Measurements from ENCODE around the gene UNC5C. TPM values are rescaled to one million over a fixed set of nuclear protein-coding genes. Genes with fewer than 3 reads are reported as not detected.

Gene UNC5C
- total and polyA plus RNA-seq, 4 donors: 0.27 to 1.2 (median 0.78) TPM

GRCh38 chr4:95381843-95382580 lies 166.8 kb downstream of the UNC5C start:
- TF ChIP-seq, protein P1, sequence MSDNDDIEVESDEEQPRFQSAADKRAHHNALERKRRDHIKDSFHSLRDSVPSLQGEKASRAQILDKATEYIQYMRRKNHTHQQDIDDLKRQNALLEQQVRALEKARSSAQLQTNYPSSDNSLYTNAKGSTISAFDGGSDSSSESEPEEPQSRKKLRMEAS (IDR thresholded peaks at IDR 0.05): no peak
- no peak for TF ChIP-seq NR2F2 (IDR thresholded peaks at IDR 0.05)
- no peak for TF ChIP-seq RAD21 (IDR thresholded peaks at IDR 0.05)
- TF ChIP-seq FOXA2 (IDR thresholded peaks at IDR 0.05): no peak
- TF ChIP-seq, protein P2, sequence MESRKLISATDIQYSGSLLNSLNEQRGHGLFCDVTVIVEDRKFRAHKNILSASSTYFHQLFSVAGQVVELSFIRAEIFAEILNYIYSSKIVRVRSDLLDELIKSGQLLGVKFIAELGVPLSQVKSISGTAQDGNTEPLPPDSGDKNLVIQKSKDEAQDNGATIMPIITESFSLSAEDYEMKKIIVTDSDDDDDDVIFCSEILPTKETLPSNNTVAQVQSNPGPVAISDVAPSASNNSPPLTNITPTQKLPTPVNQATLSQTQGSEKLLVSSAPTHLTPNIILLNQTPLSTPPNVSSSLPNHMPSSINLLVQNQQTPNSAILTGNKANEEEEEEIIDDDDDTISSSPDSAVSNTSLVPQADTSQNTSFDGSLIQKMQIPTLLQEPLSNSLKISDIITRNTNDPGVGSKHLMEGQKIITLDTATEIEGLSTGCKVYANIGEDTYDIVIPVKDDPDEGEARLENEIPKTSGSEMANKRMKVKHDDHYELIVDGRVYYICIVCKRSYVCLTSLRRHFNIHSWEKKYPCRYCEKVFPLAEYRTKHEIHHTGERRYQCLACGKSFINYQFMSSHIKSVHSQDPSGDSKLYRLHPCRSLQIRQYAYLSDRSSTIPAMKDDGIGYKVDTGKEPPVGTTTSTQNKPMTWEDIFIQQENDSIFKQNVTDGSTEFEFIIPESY (IDR thresholded peaks at IDR 0.05): no peak
- no peak for TF ChIP-seq RXRA (IDR thresholded peaks at IDR 0.05)
- TF ChIP-seq YY1 (IDR thresholded peaks at IDR 0.05): no peak
- no peak overlapping the region for H3K4me3 ChIP-seq (ENCODE audit: low read depth in 1 of 3, low read length in 3 of 3)
- H3K4me1 ChIP-seq (ENCODE audit: control insufficient read depth in 4 of 4, insufficient read depth in 4 of 4, low read length in 3 of 4): no peaks in the 10 kb centered on the region
- no peaks in the 10 kb centered on the region for H3K27me3 ChIP-seq (ENCODE audit: control insufficient read depth in 4 of 4, insufficient read depth in 4 of 4, low read length in 3 of 4)
- H3K9ac ChIP-seq (ENCODE audit: low read depth in 1 of 2, low read length in 2 of 2): no peak overlapping the region
- H3K36me3 ChIP-seq (ENCODE audit: control insufficient read depth in 4 of 4, insufficient read depth in 3 of 4, low read depth in 1 of 4, low read length in 3 of 4): no peaks in the 10 kb centered on the region
- H3K27ac ChIP-seq (ENCODE audit: low read depth in 1 of 2, low read length in 2 of 2): no peak overlapping the region
- no peaks in the 10 kb centered on the region for H3K9me3 ChIP-seq (ENCODE audit: control insufficient read depth in 4 of 4, low read length in 3 of 4)
- 76% methylated on average over 4 of the region's 4 CpGs for WGBS
- DNase-seq (ENCODE audit: low spot score): no peak

GRCh38 chr4:95379633-95380032 lies 169.1 kb downstream of the UNC5C start:
- Histone ChIP-seq H3K9ac (ENCODE audit: low read depth in 1 of 2, low read length in 2 of 2) (no peak overlapping the region), H3K27ac (ENCODE audit: low read depth in 1 of 2, low read length in 2 of 2) (no peak overlapping the region), H3K36me3 (ENCODE audit: control insufficient read depth in 4 of 4, insufficient read depth in 3 of 4, low read depth in 1 of 4, low read length in 3 of 4) (no peaks in the 10 kb centered on the region), H3K4me3 (ENCODE audit: low read depth in 1 of 3, low read length in 3 of 3) (no peak overlapping the region), H3K9me3 (ENCODE audit: control insufficient read depth in 4 of 4, low read length in 3 of 4) (no peaks in the 10 kb centered on the region), H3K4me1 (ENCODE audit: control insufficient read depth in 4 of 4, insufficient read depth in 4 of 4, low read length in 3 of 4) (no peaks in the 10 kb centered on the region), H3K27me3 (ENCODE audit: control insufficient read depth in 4 of 4, insufficient read depth in 4 of 4, low read length in 3 of 4) (no peaks in the 10 kb centered on the region)
- 91% methylated on average over 13 of the region's 13 CpGs for WGBS
- TF ChIP-seq YY1 (IDR thresholded peaks at IDR 0.05) (no peak), RXRA (IDR thresholded peaks at IDR 0.05) (no peak)
- TF ChIP-seq, protein P2 (IDR thresholded peaks at IDR 0.05): no peak
- no peak for DNase-seq (ENCODE audit: low spot score)

- 89% methylated on average over 4 of the region's 4 CpGs for WGBS
- H3K4me1 ChIP-seq (ENCODE audit: control insufficient read depth in 4 of 4, insufficient read depth in 4 of 4, low read length in 3 of 4): no peaks in the 10 kb centered on the region
- no peaks in the 10 kb centered on the region for H3K36me3 ChIP-seq (ENCODE audit: control insufficient read depth in 4 of 4, insufficient read depth in 3 of 4, low read depth in 1 of 4, low read length in 3 of 4)
- no peaks in the 10 kb centered on the region for H3K9me3 ChIP-seq (ENCODE audit: control insufficient read depth in 4 of 4, low read length in 3 of 4)
- no peaks in the 10 kb centered on the region for H3K27me3 ChIP-seq (ENCODE audit: control insufficient read depth in 4 of 4, insufficient read depth in 4 of 4, low read length in 3 of 4)
- H3K27ac ChIP-seq (ENCODE audit: low read depth in 1 of 2, low read length in 2 of 2): no peak overlapping the region
- no peak for DNase-seq (ENCODE audit: low spot score)
- H3K9ac ChIP-seq (ENCODE audit: low read depth in 1 of 2, low read length in 2 of 2): no peak overlapping the region
- no peak overlapping the region for H3K4me3 ChIP-seq (ENCODE audit: low read depth in 1 of 3, low read length in 3 of 3)
- TF ChIP-seq SP1 (IDR thresholded peaks at IDR 0.05) (no peak), HNF4A (conservative IDR thresholded peaks at IDR 0.05) (no peak), YY1 (IDR thresholded peaks at IDR 0.05) (no peak), EGR1 (IDR thresholded peaks at IDR 0.05; ENCODE audit: low read depth in 2 of 2) (no peak), HNF4G (IDR thresholded peaks at IDR 0.05) (no peak), FOXA2 (IDR thresholded peaks at IDR 0.05) (no peak), RXRA (IDR thresholded peaks at IDR 0.05) (no peak), GABPA (IDR thresholded peaks at IDR 0.05 in 1 of 2, conservative IDR thresholded peaks at IDR 0.05 in 1 of 2) (no peak), TAF1 (conservative IDR thresholded peaks at IDR 0.05) (no peak), FOXA1 (IDR thresholded peaks at IDR 0.05) (no peak)
- TF ChIP-seq, protein P3, sequence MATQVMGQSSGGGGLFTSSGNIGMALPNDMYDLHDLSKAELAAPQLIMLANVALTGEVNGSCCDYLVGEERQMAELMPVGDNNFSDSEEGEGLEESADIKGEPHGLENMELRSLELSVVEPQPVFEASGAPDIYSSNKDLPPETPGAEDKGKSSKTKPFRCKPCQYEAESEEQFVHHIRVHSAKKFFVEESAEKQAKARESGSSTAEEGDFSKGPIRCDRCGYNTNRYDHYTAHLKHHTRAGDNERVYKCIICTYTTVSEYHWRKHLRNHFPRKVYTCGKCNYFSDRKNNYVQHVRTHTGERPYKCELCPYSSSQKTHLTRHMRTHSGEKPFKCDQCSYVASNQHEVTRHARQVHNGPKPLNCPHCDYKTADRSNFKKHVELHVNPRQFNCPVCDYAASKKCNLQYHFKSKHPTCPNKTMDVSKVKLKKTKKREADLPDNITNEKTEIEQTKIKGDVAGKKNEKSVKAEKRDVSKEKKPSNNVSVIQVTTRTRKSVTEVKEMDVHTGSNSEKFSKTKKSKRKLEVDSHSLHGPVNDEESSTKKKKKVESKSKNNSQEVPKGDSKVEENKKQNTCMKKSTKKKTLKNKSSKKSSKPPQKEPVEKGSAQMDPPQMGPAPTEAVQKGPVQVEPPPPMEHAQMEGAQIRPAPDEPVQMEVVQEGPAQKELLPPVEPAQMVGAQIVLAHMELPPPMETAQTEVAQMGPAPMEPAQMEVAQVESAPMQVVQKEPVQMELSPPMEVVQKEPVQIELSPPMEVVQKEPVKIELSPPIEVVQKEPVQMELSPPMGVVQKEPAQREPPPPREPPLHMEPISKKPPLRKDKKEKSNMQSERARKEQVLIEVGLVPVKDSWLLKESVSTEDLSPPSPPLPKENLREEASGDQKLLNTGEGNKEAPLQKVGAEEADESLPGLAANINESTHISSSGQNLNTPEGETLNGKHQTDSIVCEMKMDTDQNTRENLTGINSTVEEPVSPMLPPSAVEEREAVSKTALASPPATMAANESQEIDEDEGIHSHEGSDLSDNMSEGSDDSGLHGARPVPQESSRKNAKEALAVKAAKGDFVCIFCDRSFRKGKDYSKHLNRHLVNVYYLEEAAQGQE (IDR thresholded peaks at IDR 0.05): no peak
- TF ChIP-seq, protein P1 (IDR thresholded peaks at IDR 0.05): no peak
- TF ChIP-seq, protein P4, sequence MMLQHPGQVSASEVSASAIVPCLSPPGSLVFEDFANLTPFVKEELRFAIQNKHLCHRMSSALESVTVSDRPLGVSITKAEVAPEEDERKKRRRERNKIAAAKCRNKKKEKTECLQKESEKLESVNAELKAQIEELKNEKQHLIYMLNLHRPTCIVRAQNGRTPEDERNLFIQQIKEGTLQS (IDR thresholded peaks at IDR 0.05): no peak
- TF ChIP-seq, protein P2 (IDR thresholded peaks at IDR 0.05): no peak
These were observed 171.3 kb downstream of the UNC5C start for GRCh38 chr4:95377366-95377900.
